GM13976 (cell line): ENCODE data around the gene GNG4.
A peak's percentile ranks its signal among the peaks of the same experiment; 100 is the strongest.

ENCODE experiments used
- DNase-seq: peaks from one replicate; pipeline ENCODE4 v3.0.0; 2012; ENCODE audit warnings: low spot score
- in situ Hi-C: fragments of 300-500 bp; cut with MboI; formaldehyde crosslinking; loops from one replicate; pipeline ENCODE4 v1.12.0; 2022; ENCODE audit warnings: low sequenced_read_pairs, mixed read lengths, inconsistent platforms; ENCODE audit not compliant: unreplicated experiment
- TF ChIP-seq, protein P1 (sequence below): IDR thresholded peaks from 2 replicates; pipeline ENCODE4 v1.5.1; 2012; ENCODE audit warnings: borderline replicate concordance, mild to moderate bottlenecking; ENCODE audit not compliant: insufficient read depth; ENCODE audit errors: extremely low read depth, missing control alignments, control extremely low read depth

The GNG4 gene

GRCh38 chr1:235503403-235504121 is 146.0 kb downstream of the GNG4 start:
- in situ Hi-C loops: loop anchor here (25.0 kb wide), 2 partner anchors 284 to 459 kb away; no protein-coding TSS in a partner anchor
- TF ChIP-seq, protein P1, sequence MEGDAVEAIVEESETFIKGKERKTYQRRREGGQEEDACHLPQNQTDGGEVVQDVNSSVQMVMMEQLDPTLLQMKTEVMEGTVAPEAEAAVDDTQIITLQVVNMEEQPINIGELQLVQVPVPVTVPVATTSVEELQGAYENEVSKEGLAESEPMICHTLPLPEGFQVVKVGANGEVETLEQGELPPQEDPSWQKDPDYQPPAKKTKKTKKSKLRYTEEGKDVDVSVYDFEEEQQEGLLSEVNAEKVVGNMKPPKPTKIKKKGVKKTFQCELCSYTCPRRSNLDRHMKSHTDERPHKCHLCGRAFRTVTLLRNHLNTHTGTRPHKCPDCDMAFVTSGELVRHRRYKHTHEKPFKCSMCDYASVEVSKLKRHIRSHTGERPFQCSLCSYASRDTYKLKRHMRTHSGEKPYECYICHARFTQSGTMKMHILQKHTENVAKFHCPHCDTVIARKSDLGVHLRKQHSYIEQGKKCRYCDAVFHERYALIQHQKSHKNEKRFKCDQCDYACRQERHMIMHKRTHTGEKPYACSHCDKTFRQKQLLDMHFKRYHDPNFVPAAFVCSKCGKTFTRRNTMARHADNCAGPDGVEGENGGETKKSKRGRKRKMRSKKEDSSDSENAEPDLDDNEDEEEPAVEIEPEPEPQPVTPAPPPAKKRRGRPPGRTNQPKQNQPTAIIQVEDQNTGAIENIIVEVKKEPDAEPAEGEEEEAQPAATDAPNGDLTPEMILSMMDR: no peak

DNA sequence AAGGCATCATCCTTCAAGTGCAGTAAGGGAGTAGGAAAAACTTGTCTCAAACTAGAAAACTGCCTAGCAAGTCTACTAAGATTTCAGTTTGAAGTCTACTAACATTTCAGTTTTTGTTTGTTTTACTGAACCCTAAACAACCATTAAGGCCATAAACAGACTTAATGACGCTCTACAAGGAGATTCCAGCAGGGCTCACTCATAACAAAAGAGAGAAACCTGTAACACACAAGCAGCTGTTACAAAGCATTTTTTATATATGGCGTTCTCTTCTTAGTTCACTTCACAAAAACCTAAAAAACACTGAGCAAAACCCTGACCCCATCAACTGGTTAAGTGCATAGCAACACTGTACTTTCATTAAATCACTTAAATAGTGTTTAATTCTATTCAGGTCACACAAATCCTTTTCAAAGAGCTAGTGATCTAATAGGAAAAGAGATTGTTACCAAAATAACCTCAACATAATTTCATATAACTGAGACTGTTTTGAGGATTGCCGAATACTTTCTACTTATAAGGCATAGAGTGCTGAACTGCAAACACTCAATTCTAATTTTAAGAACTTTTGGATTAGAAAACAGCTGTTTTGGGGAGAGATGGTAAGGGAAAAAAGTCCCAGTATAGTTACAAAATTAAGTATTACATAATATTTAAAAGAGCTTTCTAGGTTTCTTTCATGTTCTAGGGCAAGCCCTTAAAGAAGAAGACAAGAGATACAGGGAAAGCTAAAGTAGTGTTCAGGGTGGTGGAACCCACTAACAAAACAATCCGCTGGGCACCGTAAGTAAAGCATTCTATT is 146.8 kb downstream of the GNG4 start:
- DNase-seq: no peak

More at GRCh38 chr1:235503403-235504121, 146.0 kb downstream of the GNG4 start:
- peak; percentile 58 for DNase-seq

GRCh38 chr1:235500971-235501540 is 148.5 kb downstream of the GNG4 start:
- TF ChIP-seq, protein P1: no peak
- in situ Hi-C loops: loop anchor here (25.0 kb wide), 2 partner anchors 286 to 461 kb away; no protein-coding TSS in a partner anchor
- no peak for DNase-seq

More for the DNA sequence above, 146.8 kb downstream of the GNG4 start:
- TF ChIP-seq, protein P1: no peak
- in situ Hi-C loops: loop anchor here (25.0 kb wide), 2 partner anchors 284 to 459 kb away; no protein-coding TSS in a partner anchor
